Hepatocyte (in vitro differentiated cells): ENCODE results near the gene MOG.

ENCODE experiments used
- CTCF ChIP-seq: fragments of 200-600 bp; sonication (generic); IDR thresholded peaks from 2 replicates; pipeline ENCODE4 v1.5.1; 2016; ENCODE audit warnings: antibody characterized with exemption, mild to moderate bottlenecking; ENCODE audit not compliant: poor library complexity
- EZH2 ChIP-seq: fragments of 200-600 bp; sonication (generic); IDR thresholded peaks from 2 replicates; pipeline ENCODE4 v1.6.1; 2016; ENCODE audit warnings: antibody characterized with exemption, mild to moderate bottlenecking, borderline replicate concordance

DNA sequence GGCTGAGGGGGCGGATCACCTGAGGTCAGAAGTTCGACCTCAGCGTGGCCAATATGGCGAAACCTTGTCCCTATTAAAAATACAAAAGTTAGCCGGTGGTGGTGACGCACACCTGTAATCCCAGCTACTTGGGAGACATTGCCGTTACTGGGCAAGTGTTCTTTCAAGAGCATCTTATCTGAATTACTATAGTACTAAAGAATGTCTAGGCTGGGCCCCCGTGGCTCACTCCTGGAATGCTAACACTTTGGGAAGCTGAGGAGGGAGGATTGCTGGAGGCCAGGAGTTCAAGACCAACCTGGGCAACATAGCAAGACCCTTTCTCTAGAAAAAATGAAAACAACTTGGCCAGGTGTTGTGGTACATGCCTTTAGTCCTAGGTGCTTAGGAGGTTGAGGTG, 24.9 kb downstream of the MOG start:
- TF ChIP-seq CTCF (no peak), EZH2 (no peak)
